IPS-18c (cell line): ENCODE data around the gene WDR18.

Experiments
- H3K4me3 ChIP-seq: 2 replicates; pipeline ENCODE4 v1.7.0; 2013; ENCODE audit warnings: low read depth, mild to moderate bottlenecking, low read length, moderate library complexity; ENCODE audit not compliant: insufficient read depth
- H3K9me3 ChIP-seq: one replicate; pipeline ENCODE4 v1.6.1; 2013; ENCODE audit warnings: mild to moderate bottlenecking, low read length, moderate library complexity; ENCODE audit not compliant: control insufficient read depth, insufficient read depth

Gene WDR18

DNA sequence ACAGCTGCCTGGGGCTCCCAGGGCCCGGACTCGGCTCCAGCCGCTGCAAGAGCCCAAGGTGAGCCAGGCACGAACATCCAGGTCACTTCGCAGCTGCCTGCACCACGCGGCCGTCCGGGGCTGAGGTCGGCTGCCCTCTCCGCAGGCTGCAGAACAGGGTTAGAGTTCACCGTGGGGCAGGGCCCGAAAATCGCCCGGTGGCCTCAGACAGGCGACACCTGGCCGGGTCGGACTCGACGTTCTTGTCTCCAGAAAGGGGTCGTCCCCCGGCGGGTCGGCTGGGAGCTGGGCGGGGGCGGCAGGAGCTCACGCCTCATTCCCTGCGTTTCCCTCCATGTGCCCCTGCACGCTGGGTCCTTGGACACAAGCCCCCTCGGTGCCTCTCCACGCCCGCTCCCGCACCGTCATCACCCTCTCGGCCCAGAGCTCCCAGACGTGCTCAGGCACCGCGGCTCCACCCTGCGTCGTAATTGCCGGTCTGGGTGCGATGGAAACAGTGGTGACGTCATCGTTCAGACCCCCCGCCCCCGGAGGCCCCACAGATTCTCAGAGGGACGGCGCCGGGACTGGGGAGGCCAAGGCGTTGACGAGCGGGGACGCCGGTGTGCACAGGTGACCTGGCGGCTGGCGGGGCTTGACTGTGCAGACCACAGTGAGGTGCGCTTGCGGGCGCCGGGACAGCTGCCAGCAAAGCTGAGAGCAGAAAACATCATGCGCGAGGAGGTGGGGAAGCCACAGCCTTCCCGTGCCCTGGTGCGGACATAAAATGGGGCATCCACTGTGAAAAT, 12.1 kb downstream of the WDR18 start:
- H3K9me3 ChIP-seq = peaks cover 2% of the 10 kb centered on the region
- H3K4me3 ChIP-seq = no peak overlapping the region; the same call in 1 of the 2 replicates

DNA sequence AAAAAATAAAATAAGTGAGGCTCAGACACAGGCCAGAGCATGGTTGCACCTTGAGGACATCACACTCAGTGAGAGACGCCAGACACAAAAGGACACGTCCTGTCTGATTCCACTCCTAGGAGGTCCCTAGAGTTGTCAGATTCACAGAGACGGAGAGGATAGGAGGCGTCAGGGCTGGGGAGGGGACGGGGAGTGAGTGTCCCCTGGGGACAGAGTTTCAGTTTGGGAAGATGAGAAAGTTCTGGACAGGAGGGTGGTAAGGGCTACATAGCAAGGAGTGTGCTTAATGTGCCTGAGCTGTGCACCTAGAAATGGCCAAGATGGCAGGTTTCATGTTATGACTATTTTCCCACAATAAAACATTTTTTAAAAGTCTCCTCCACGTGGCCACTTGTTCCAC, 13.9 kb downstream of the WDR18 start:
- H3K4me3 ChIP-seq = no peak overlapping the region
- peaks cover 4% of the 10 kb centered on the region for H3K9me3 ChIP-seq

DNA sequence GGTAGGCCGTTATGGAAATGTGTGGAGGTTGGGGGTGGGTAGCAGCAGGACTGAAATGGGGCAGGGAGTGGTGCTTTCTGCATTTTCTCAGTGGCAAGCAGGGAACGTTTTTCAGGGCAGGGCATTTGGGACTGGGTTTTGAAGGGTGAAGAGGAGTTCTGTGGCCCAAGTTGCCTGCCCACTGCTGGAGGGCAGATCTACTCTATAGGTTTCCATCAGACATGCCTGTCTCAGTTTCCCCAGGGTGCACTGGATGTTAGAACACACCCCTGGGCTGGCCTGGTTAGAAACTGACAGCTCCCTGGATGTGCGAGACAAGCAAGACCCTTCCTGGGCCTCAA, 15.2 kb downstream of the WDR18 start:
- no peak overlapping the region for H3K4me3 ChIP-seq
- H3K9me3 ChIP-seq = peaks cover 4% of the 10 kb centered on the region

- Histone ChIP-seq H3K9me3 (peaks cover 6% of the 10 kb centered on the region), H3K4me3 (peak within 1 kb of the TSS; percentile 55)
Observed at GRCh38 chr19:1000095-1000494, 15.9 kb downstream of the WDR18 start, which contains the start of gene GRIN3B. TSS of gene GRIN3B (plus strand) at chr19:1000419. CDS start at chr19:1000438, 19 bp downstream.

DNA sequence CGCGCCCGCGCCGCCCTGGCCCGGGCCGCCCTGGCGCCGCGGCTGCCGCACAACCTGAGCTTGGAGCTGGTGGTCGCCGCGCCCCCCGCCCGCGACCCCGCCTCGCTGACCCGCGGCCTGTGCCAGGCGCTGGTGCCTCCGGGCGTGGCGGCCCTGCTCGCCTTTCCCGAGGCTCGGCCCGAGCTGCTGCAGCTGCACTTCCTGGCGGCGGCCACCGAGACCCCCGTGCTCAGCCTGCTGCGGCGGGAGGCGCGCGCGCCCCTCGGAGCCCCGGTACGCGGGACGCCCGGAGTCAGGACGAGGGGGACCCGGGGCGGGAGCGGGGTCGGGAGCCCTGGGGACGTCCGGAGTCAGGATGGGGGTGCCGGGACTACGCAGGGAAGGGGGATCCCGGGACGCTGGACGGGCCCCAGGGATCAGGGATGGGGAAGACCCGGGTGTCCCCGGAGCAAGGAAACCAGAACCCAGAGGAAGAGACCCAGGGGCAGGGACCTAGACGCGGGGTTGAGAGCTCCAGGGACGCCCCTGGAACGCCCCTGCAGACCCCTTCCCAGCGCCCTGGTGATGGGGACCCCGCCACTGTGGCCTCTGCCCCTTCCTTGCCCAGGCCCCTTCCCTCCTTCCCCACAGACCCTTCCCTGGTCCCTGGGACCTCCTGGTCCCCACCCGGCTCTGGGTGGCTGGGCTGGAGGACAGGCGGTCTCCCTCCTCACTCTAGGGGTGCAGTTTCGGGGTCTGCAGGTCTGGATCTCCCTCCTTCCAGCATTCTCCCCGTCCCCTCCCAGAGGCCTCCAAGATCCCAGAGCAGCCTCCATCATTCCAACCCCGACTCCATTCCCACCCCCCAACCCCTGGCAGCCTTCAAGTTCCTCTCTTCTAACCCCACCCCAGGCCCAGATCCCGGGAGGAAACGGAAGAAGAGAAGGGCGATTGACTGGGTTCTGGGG, 16.7 kb downstream of the WDR18 start:
- peak overlapping the region; percentile 55 for H3K4me3 ChIP-seq
- peaks cover 6% of the 10 kb centered on the region for H3K9me3 ChIP-seq

GRCh38 chr19:1001538-1002166, 17.5 kb downstream of the WDR18 start:
- H3K4me3 ChIP-seq = no peak overlapping the region; the same call in 1 of the 2 replicates

GRCh38 chr19:1002600-1002999, 18.5 kb downstream of the WDR18 start:
- Histone ChIP-seq H3K9me3 (peaks cover 4% of the 10 kb centered on the region), H3K4me3 (no peak overlapping the region)

More at GRCh38 chr19:1001538-1002166, 17.5 kb downstream of the WDR18 start:
- peaks cover 4% of the 10 kb centered on the region for H3K9me3 ChIP-seq

- peaks cover 4% of the 10 kb centered on the region for H3K9me3 ChIP-seq
Observed at GRCh38 chr19:1003283-1003682, 19.1 kb downstream of the WDR18 start.

GRCh38 chr19:1004204-1004802, 20.2 kb downstream of the WDR18 start:
- Histone ChIP-seq H3K4me3 (no peak overlapping the region), H3K9me3 (peaks cover 4% of the 10 kb centered on the region)

More at GRCh38 chr19:1003283-1003682, 19.1 kb downstream of the WDR18 start:
- H3K4me3 ChIP-seq = no peak overlapping the region

GRCh38 chr19:1004803-1005664, 20.9 kb downstream of the WDR18 start:
- no peak overlapping the region for H3K4me3 ChIP-seq
- peaks cover 4% of the 10 kb centered on the region for H3K9me3 ChIP-seq

- H3K9me3 ChIP-seq = peaks cover 2% of the 10 kb centered on the region
Observed at GRCh38 chr19:1006711-1007398, 22.7 kb downstream of the WDR18 start.

DNA sequence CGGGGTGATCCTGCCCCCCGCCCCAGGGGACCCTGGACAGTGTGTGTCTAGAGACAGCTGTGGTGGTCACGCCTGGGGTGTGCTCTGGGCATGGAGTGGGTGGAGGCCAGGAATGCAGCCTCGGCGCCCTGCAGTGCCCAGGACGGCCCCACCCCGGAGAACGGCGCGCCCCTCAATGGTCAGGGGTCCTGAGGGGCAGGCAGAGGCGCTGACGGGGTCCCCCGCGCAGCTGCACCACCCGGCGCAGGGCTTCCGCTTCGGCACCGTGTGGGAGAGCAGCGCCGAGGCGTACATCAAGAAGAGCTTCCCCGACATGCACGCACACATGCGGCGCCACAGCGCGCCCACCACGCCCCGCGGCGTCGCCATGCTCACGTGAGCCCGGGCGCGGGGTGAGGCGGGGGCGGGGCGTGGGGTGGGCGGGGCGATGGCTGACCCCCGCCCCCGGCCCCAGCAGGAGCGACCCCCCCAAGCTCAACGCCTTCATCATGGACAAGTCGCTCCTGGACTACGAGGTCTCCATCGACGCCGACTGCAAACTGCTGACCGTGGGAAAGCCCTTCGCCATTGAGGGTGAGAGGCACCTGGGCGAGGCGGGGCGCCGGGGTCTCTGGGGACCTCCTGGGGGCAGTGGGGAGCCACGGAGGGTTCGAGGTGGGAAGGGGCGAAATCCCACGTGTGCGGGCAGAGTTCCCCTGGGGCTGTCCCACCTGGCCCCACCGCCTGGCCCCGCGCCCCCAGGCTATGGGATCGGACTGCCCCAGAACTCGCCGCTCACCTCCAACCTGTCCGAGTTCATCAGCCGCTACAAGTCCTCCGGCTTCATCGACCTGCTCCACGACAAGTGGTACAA, 23.5 kb downstream of the WDR18 start:
- peaks cover 2% of the 10 kb centered on the region for H3K9me3 ChIP-seq
- no peak overlapping the region for H3K4me3 ChIP-seq

More at GRCh38 chr19:1006711-1007398, 22.7 kb downstream of the WDR18 start:
- no peak overlapping the region for H3K4me3 ChIP-seq

- Histone ChIP-seq H3K4me3 (no peak overlapping the region), H3K9me3 (peaks cover 2% of the 10 kb centered on the region)
Observed at GRCh38 chr19:1008268-1009040, 24.3 kb downstream of the WDR18 start.
